Neural cell (in vitro differentiated cells): ENCODE results near the gene MRTFB. TPM values are rescaled to one million over a fixed set of nuclear protein-coding genes. Genes with fewer than 3 reads are reported as not detected.

Source experiments
- H2AFZ ChIP-seq: fragments of 200-600, 300-800 bp; sonication (generic), shearing (Covaris generic); 2 replicates; pipeline ENCODE4 v1.6.0; 2014; ENCODE audit warnings: low read depth, mild to moderate bottlenecking, antibody characterized with exemption, low read length, moderate library complexity
- H3F3A ChIP-seq: fragments of 200-600 bp; shearing (Covaris generic); 2 replicates; pipeline ENCODE4 v1.6.1; 2016; ENCODE audit warnings: mild to moderate bottlenecking, moderate library complexity, mixed read lengths, antibody characterized with exemption, low read length; ENCODE audit not compliant: insufficient read depth, poor library complexity, severe bottlenecking
- H3K27ac ChIP-seq: fragments of 200-600, 300-800 bp; sonication (generic), shearing (Covaris generic); 2 replicates; pipeline ENCODE4 v1.5.1; 2014; ENCODE audit warnings: mild to moderate bottlenecking, low read length, moderate library complexity
- H3K27me3 ChIP-seq: fragments of 300-800, 200-600 bp; sonication (generic), shearing (Covaris generic); 2 replicates; pipeline ENCODE4 v1.6.0; 2014; ENCODE audit warnings: mild to moderate bottlenecking, low read depth, low read length, moderate library complexity; ENCODE audit not compliant: insufficient read depth
- H3K36me3 ChIP-seq: fragments of 300-800, 200-600 bp; sonication (generic), shearing (Covaris generic); 2 replicates; pipeline ENCODE4 v1.5.1; 2014; ENCODE audit warnings: mild to moderate bottlenecking, antibody characterized with exemption, low read length, moderate library complexity; ENCODE audit not compliant: insufficient read depth
- H3K4me2 ChIP-seq: fragments of 300-800, 200-600 bp; sonication (generic), shearing (Covaris generic); 2 replicates; pipeline ENCODE4 v1.6.0; 2014; ENCODE audit warnings: mild to moderate bottlenecking, low read length
- H3K4me3 ChIP-seq: fragments of 300-800, 200-600 bp; sonication (generic), shearing (Covaris generic); 2 replicates; pipeline ENCODE4 v1.5.1; 2014; ENCODE audit warnings: mild to moderate bottlenecking, low read length, moderate library complexity
- H3K79me2 ChIP-seq: fragments of 200-600 bp; shearing (Covaris generic); replicated peaks from 2 replicates; pipeline ENCODE4 v1.6.0; 2014; ENCODE audit warnings: mild to moderate bottlenecking, low read length, moderate library complexity; ENCODE audit not compliant: insufficient read depth
- H3K9ac ChIP-seq: fragments of 300-800, 200-600 bp; sonication (generic), shearing (Covaris generic); 2 replicates; pipeline ENCODE4 v1.6.1; 2016; ENCODE audit warnings: mild to moderate bottlenecking, low read length, mixed read lengths
- H3K9me2 ChIP-seq: fragments of 200-600 bp; shearing (Covaris generic); 2 replicates; pipeline ENCODE4 v1.6.1; 2016; ENCODE audit warnings: mild to moderate bottlenecking, low read length, mixed read lengths; ENCODE audit not compliant: insufficient read depth
- H3K9me3 ChIP-seq: fragments of 200-600, 300-800 bp; sonication (generic), shearing (Covaris generic); 2 replicates; pipeline ENCODE4 v1.6.1; 2016; ENCODE audit warnings: mild to moderate bottlenecking, mixed run types, low read length, moderate library complexity, mixed read lengths
- H4K20me1 ChIP-seq: fragments of 200-600 bp; shearing (Covaris generic); 2 replicates; pipeline ENCODE4 v1.6.1; 2016; ENCODE audit warnings: mild to moderate bottlenecking, mixed run types; ENCODE audit not compliant: insufficient read depth
- CTCF ChIP-seq: fragments of 450-650 bp; IDR thresholded peaks from 2 replicates; pipeline ENCODE4 v1.5.1; 2014; ENCODE audit warnings: antibody characterized with exemption, mild to moderate bottlenecking, moderate library complexity; ENCODE audit not compliant: poor library complexity, severe bottlenecking
- EP300 ChIP-seq: fragments of 450-650 bp; conservative IDR thresholded peaks from 2 replicates; pipeline ENCODE4 v1.6.1; 2014; ENCODE audit warnings: antibody characterized with exemption, mild to moderate bottlenecking, moderate library complexity; ENCODE audit not compliant: poor library complexity, severe bottlenecking
- EZH2 ChIP-seq: fragments of 200-600, 300-800 bp; shearing (Covaris generic), sonication (generic); IDR thresholded peaks from 2 replicates; pipeline ENCODE4 v1.6.1; 2014; ENCODE audit warnings: antibody characterized with exemption, low read length, borderline replicate concordance, mild to moderate bottlenecking; ENCODE audit not compliant: insufficient read depth, poor library complexity, severe bottlenecking
- MXI1 ChIP-seq: fragments of 450-650 bp; conservative IDR thresholded peaks from 2 replicates; pipeline ENCODE4 v1.6.1; 2014; ENCODE audit warnings: antibody characterized with exemption, mild to moderate bottlenecking; ENCODE audit not compliant: poor library complexity, severe bottlenecking
- POLR2AphosphoS5 ChIP-seq: IDR thresholded peaks from 2 replicates; pipeline ENCODE4 v1.6.1; 2012
- RAD21 ChIP-seq: fragments of 450-650 bp; conservative IDR thresholded peaks from 2 replicates; pipeline ENCODE4 v1.6.1; 2014; ENCODE audit warnings: antibody characterized with exemption, mild to moderate bottlenecking, moderate library complexity
- SMC3 ChIP-seq: fragments of 450-650 bp; conservative IDR thresholded peaks from 2 replicates; pipeline ENCODE4 v1.6.1; 2014; ENCODE audit warnings: antibody characterized with exemption, mild to moderate bottlenecking, moderate library complexity; ENCODE audit not compliant: poor library complexity
- TAF1 ChIP-seq: IDR thresholded peaks from 2 replicates; pipeline ENCODE4 v1.6.1; 2012; ENCODE audit warnings: low read depth
- polyA plus RNA-seq: library from polyadenylated mRNA; depleted of rRNA; stranded (reverse); fragments of >200 nt; gene quantifications from 2 replicates; pipeline ENCODE4 v1.2.3, GENCODE V29; 2014
- TF ChIP-seq, protein P1 (sequence below): IDR thresholded peaks from 2 replicates; pipeline ENCODE4 v1.6.1; 2012; ENCODE audit warnings: borderline replicate concordance

MRTFB gene
- polyA plus RNA-seq, 1 donor from 2014 or later, result 18.6 TPM

DNA sequence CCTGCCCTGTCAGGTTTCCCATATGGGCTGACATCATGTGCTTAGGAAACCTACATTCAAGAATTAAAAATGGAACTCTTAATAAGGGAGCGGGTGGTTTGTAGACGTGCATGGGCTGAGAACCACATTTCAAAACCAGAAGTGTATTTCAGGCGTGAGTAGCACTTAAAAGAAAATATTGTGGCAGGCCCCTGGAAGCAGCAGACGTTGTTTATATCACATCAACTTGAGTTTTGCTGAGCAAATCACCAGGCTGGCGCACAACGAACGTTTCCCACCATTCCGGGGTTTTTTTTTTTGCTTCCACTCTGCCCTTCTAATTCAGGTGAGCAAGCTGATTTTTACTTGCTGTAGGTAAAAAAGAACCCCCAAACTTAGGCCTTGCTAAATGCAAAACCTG lies 220.2 kb downstream of the MRTFB start:
- Histone ChIP-seq H4K20me1 (no peaks in the 10 kb centered on the region), H3K4me3 (no peak overlapping the region), H3K4me2 (no peak overlapping the region), H3K9me3 (peaks cover 3% of the 10 kb centered on the region), H3K9ac (no peak overlapping the region), H3K27ac (no peak overlapping the region), H3K27me3 (no peaks in the 10 kb centered on the region), H3K79me2 (no peaks in the 10 kb centered on the region), H3K36me3 (no peaks in the 10 kb centered on the region), H2AFZ (no peak overlapping the region), H3K9me2 (no peaks in the 10 kb centered on the region), H3F3A (no peaks in the 10 kb centered on the region)
- TF ChIP-seq POLR2AphosphoS5 (no peak), EZH2 (no peak), CTCF (no peak), TAF1 (no peak), RAD21 (no peak), EP300 (no peak), SMC3 (no peak), MXI1 (no peak)
- TF ChIP-seq, protein P1, sequence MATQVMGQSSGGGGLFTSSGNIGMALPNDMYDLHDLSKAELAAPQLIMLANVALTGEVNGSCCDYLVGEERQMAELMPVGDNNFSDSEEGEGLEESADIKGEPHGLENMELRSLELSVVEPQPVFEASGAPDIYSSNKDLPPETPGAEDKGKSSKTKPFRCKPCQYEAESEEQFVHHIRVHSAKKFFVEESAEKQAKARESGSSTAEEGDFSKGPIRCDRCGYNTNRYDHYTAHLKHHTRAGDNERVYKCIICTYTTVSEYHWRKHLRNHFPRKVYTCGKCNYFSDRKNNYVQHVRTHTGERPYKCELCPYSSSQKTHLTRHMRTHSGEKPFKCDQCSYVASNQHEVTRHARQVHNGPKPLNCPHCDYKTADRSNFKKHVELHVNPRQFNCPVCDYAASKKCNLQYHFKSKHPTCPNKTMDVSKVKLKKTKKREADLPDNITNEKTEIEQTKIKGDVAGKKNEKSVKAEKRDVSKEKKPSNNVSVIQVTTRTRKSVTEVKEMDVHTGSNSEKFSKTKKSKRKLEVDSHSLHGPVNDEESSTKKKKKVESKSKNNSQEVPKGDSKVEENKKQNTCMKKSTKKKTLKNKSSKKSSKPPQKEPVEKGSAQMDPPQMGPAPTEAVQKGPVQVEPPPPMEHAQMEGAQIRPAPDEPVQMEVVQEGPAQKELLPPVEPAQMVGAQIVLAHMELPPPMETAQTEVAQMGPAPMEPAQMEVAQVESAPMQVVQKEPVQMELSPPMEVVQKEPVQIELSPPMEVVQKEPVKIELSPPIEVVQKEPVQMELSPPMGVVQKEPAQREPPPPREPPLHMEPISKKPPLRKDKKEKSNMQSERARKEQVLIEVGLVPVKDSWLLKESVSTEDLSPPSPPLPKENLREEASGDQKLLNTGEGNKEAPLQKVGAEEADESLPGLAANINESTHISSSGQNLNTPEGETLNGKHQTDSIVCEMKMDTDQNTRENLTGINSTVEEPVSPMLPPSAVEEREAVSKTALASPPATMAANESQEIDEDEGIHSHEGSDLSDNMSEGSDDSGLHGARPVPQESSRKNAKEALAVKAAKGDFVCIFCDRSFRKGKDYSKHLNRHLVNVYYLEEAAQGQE, result no peak

DNA sequence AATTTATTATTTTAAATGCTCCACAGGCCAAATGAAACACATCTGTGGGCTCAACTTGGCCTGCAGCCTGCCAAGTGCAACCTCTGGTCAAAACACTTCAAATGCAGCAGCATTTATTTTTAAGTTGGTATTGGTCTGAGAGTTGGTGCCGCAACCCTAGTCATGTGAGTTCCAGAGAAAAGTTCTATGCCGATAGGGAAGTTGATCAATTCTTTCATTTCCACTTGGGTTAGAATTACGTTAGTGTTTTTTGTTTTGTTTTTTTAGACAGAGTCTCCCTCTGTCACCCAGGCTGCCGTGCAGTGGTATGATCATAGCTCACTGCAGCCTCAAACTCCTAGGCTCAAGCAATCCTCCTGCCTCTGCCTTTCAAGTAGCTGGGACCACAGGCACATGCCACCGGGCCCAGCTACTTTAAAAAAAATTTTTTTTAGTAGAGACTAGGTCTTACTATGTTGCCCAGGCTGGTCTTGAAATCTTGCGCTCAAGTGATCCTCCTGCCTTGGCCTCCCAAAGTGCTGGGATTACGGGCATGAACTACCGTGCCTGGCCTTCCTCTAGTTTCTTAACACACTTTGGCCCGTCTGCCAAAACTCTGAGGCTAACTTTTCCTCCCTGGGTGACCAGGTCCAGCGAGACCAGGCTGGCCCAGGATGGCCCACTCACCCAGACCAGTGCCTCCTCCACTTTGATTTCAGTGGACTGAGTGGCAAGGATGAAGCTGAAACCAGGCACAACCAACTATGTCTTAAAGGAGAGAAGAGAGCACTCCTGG lies 221.1 kb downstream of the MRTFB start:
- Histone ChIP-seq H3K36me3 (no peaks in the 10 kb centered on the region), H2AFZ (no peak overlapping the region), H3F3A (no peaks in the 10 kb centered on the region), H3K79me2 (no peaks in the 10 kb centered on the region), H3K27me3 (no peaks in the 10 kb centered on the region), H3K4me3 (no peak overlapping the region), H3K27ac (no peak overlapping the region), H3K9me2 (no peaks in the 10 kb centered on the region), H3K9me3 (peaks cover 3% of the 10 kb centered on the region), H4K20me1 (no peaks in the 10 kb centered on the region), H3K4me2 (no peak overlapping the region), H3K9ac (no peak overlapping the region)
- TF ChIP-seq MXI1 (no peak), SMC3 (no peak), CTCF (no peak), TAF1 (no peak), EZH2 (no peak), POLR2AphosphoS5 (no peak), RAD21 (no peak), EP300 (no peak)
- TF ChIP-seq, protein P1, result no peak
